G401.6 (cell line): ENCODE results near the gene PITHD1.
"Not testable (repeated sequence)": the region's sequence is repeated elsewhere in the genome, so short reads cannot be mapped to it uniquely, and the experiment has no call there.

Experiments used
- FAIRE-seq: peaks from 2 replicates; lab custom pipeline; 2012; peaks lifted over from hg19 to GRCh38; lab: Jason Lieb, UNC

PITHD1 gene

GRCh38 chr1:23774174-23774880 lies 3.9 kb upstream of the PITHD1 start:
- FAIRE-seq, result no peak

GRCh38 chr1:23776217-23776616 lies 2.0 kb upstream of the PITHD1 start:
- no peak for FAIRE-seq

GRCh38 chr1:23779826-23780371 lies 1.7 kb downstream of the PITHD1 start:
- no peak for FAIRE-seq

- FAIRE-seq, result not testable (repeated sequence)
Observed at GRCh38 chr1:23783141-23783540, 4.9 kb downstream of the PITHD1 start.

- FAIRE-seq, result no peak
Observed at GRCh38 chr1:23784846-23785245, 6.6 kb downstream of the PITHD1 start.

- FAIRE-seq, result no peak
Observed at GRCh38 chr1:23787701-23788100, 9.5 kb downstream of the PITHD1 start.

GRCh38 chr1:23788695-23789094 lies 10.5 kb downstream of the PITHD1 start:
- FAIRE-seq, result no peak

GRCh38 chr1:23790696-23791515 lies 12.7 kb downstream of the PITHD1 start, which contains the start of gene LYPLA2:
TSS of gene LYPLA2 (plus strand) at chr1:23791145. CDS start at chr1:23792683, 1,538 bp downstream.
- FAIRE-seq, result peak; percentile 93

- FAIRE-seq, result no peak
Observed at GRCh38 chr1:23791516-23792047, 13.4 kb downstream of the PITHD1 start.

- no peak for FAIRE-seq
Observed at GRCh38 chr1:23792151-23792945, 14.1 kb downstream of the PITHD1 start.

GRCh38 chr1:23793018-23793781 lies 15.0 kb downstream of the PITHD1 start:
- FAIRE-seq, result peak; percentile 94

GRCh38 chr1:23793861-23794731 lies 15.9 kb downstream of the PITHD1 start:
- FAIRE-seq, result no peak

GRCh38 chr1:23794732-23795182 lies 16.5 kb downstream of the PITHD1 start:
- FAIRE-seq, result not testable (repeated sequence)

GRCh38 chr1:23795676-23796465 lies 17.7 kb downstream of the PITHD1 start:
- no peak for FAIRE-seq

- FAIRE-seq, result no peak
Observed at GRCh38 chr1:23796466-23797271, 18.5 kb downstream of the PITHD1 start.

GRCh38 chr1:23797478-23798448 lies 19.5 kb downstream of the PITHD1 start:
- FAIRE-seq, result no peak

GRCh38 chr1:23798662-23799142 lies 20.5 kb downstream of the PITHD1 start:
- no peak for FAIRE-seq
